Endothelial cell of umbilical vein (primary cell): ENCODE measurements around the gene STPG4. TPM values are rescaled to one million over a fixed set of nuclear protein-coding genes. Genes with fewer than 3 reads are reported as not detected.

Experiments
- BruUV-seq: library from RNA; stranded (reverse); fragments of 400-500 nt; replicated peaks from 2 replicates; lab custom pipeline; 2021; lab: Mats Ljungman, UMichigan
- CTCF ChIA-PET: fragments of 300-600, 350-600 bp; sonication (Branson Sonifier 250); formaldehyde crosslinking; loops from one replicate; lab custom pipeline; 2021; ENCODE audit warnings: antibody characterized with exemption, inconsistent platforms; lab: Charles Lee
- POLR2A ChIA-PET: fragments of 300-600, 350-600 bp; sonication (Branson Sonifier 250); formaldehyde crosslinking; loops from one replicate; lab custom pipeline; 2021; ENCODE audit warnings: antibody characterized with exemption, inconsistent platforms; lab: Charles Lee
- DNase-seq: peaks from one replicate; pipeline ENCODE4 v3.0.0-alpha.2; 2011; ENCODE audit warnings: low read depth, low spot score
- FAIRE-seq: peaks from 2 replicates; lab custom pipeline; 2011; peaks lifted over from hg19 to GRCh38; lab: Jason Lieb, UNC
- H2AFZ ChIP-seq: 2 replicates; pipeline ENCODE4 v1.6.0; 2012; ENCODE audit warnings: low read depth, low read length, control low read depth, inconsistent platforms
- H3K27ac ChIP-seq: 2 replicates; pipeline ENCODE4 v1.5.1; 2011; ENCODE audit warnings: low read depth, mild to moderate bottlenecking, control low read depth, low read length, moderate library complexity; ENCODE audit not compliant: insufficient read depth
- H3K27me3 ChIP-seq, 2 experiments: 2 replicates each; pipeline versions ENCODE4 v1.6.0 to v1.6.1; 2011; ENCODE audit warnings: low read length in 2 of 2, mixed read lengths in 1 of 2; ENCODE audit not compliant: control insufficient read depth in 2 of 2, insufficient read depth in 2 of 2
- H3K36me3 ChIP-seq, 2 experiments: 2 replicates in 1 of 2; 3 replicates in 1 of 2; pipeline ENCODE4 v1.5.1; 2011; ENCODE audit warnings: low read length in 2 of 2, mild to moderate bottlenecking in 1 of 2, moderate library complexity in 1 of 2; ENCODE audit not compliant: control insufficient read depth in 2 of 2, insufficient read depth in 2 of 2; ENCODE audit errors: extremely low read depth in 1 of 2
- H3K4me1 ChIP-seq: 3 replicates; pipeline ENCODE4 v1.5.1; 2011; ENCODE audit warnings: mild to moderate bottlenecking, low read length; ENCODE audit not compliant: control insufficient read depth, insufficient read depth; ENCODE audit errors: extremely low read depth
- H3K4me2 ChIP-seq: 2 replicates; pipeline ENCODE4 v1.6.1; 2011; ENCODE audit warnings: low read length, control low read depth, mixed read lengths; ENCODE audit not compliant: insufficient read depth
- H3K4me3 ChIP-seq, 3 experiments: fragments of 200-600 bp in 1 of 3; sonication (generic), shearing (Covaris generic) in 1 of 3; replicated peaks in 1 of 3; 2 replicates each; pipeline ENCODE4 v1.5.1; 2011 to 2016; ENCODE audit warnings: control low read depth in 3 of 3, low read length in 3 of 3, mild to moderate bottlenecking in 2 of 3, inconsistent platforms in 1 of 3, low read depth in 1 of 3, moderate library complexity in 1 of 3; ENCODE audit not compliant: insufficient read depth in 1 of 3
- H3K79me2 ChIP-seq: 2 replicates; pipeline ENCODE4 v1.6.0; 2012; ENCODE audit warnings: low read length, inconsistent platforms; ENCODE audit not compliant: control insufficient read depth, insufficient read depth
- H3K9ac ChIP-seq: replicated peaks from 2 replicates; pipeline ENCODE3; 2011; ENCODE audit warnings: low read length, control low read depth; ENCODE audit not compliant: insufficient read depth; ENCODE audit errors: extremely low read depth
- H3K9me1 ChIP-seq: replicated peaks from 3 replicates; pipeline ENCODE4 v1.6.0; 2011; ENCODE audit warnings: mild to moderate bottlenecking, low read length; ENCODE audit not compliant: control insufficient read depth, insufficient read depth; ENCODE audit errors: extremely low read depth
- H3K9me3 ChIP-seq: replicated peaks from 2 replicates; pipeline ENCODE4 v1.5.1; 2012; ENCODE audit warnings: low read length, inconsistent platforms; ENCODE audit not compliant: control insufficient read depth, insufficient read depth
- H4K20me1 ChIP-seq: replicated peaks from 2 replicates; pipeline ENCODE3; 2011; ENCODE audit warnings: mild to moderate bottlenecking, low read length; ENCODE audit not compliant: control insufficient read depth, insufficient read depth; ENCODE audit errors: extremely low read depth
- CTCF ChIP-seq, 2 donors: IDR thresholded peaks; 1 replicate in 1 of 2; 2 replicates in 1 of 2; pipeline ENCODE4 v1.5.1; 2011; ENCODE audit warnings: low read length in 2 of 2, mild to moderate bottlenecking in 2 of 2, moderate library complexity in 2 of 2, control low read depth in 1 of 2, inconsistent platforms in 1 of 2, low read depth in 1 of 2; ENCODE audit not compliant: insufficient read depth in 1 of 2; ENCODE audit errors: extremely low read depth in 1 of 2
- EZH2 ChIP-seq: IDR thresholded peaks from 2 replicates; pipeline ENCODE4 v1.6.1; 2012; ENCODE audit warnings: borderline replicate concordance, low read depth, mild to moderate bottlenecking, moderate library complexity, low read length, inconsistent platforms; ENCODE audit not compliant: severe bottlenecking
- FOS ChIP-seq: IDR thresholded peaks from 2 replicates; pipeline ENCODE4 v1.6.1; 2011; ENCODE audit warnings: mild to moderate bottlenecking, low read length, moderate library complexity, borderline replicate concordance; ENCODE audit not compliant: insufficient read depth
- GATA2 ChIP-seq: IDR thresholded peaks from 2 replicates; pipeline ENCODE4 v1.7.0; 2011; ENCODE audit warnings: low read depth, mild to moderate bottlenecking, moderate library complexity, mixed read lengths, low read length; ENCODE audit not compliant: insufficient read length, insufficient read depth
- JUN ChIP-seq: IDR thresholded peaks from 2 replicates; pipeline ENCODE4 v1.6.1; 2011; ENCODE audit warnings: borderline replicate concordance, low read depth; ENCODE audit not compliant: insufficient read length, insufficient read depth
- MAX ChIP-seq: IDR thresholded peaks from 2 replicates; pipeline ENCODE4 v1.6.1; 2011; ENCODE audit not compliant: insufficient read depth, insufficient read length
- MYC ChIP-seq: IDR thresholded peaks from one replicate; pipeline ENCODE4 v1.6.1; 2011; ENCODE audit warnings: mild to moderate bottlenecking, low read depth, low read length
- POLR2A ChIP-seq: IDR thresholded peaks from 2 replicates; pipeline ENCODE4 v1.6.1; 2012; ENCODE audit warnings: low read depth, mild to moderate bottlenecking, control low read depth, low read length
- POLR2AphosphoS5 ChIP-seq: IDR thresholded peaks from 2 replicates; pipeline ENCODE4 v1.6.1; 2012; ENCODE audit warnings: low read depth, mild to moderate bottlenecking, control low read depth, low read length, moderate library complexity; ENCODE audit not compliant: insufficient read depth
- dilution Hi-C: fragments of 300-500 bp; cut with MboI; formaldehyde crosslinking; loops from one replicate; pipeline ENCODE4 v1.15.0; 2019; ENCODE audit warnings: low sequenced_read_pairs; ENCODE audit not compliant: extremely low pct_ligation_motif_present
- intact Hi-C: fragments of 100-400 bp; cut with micrococcal nuclease; formaldehyde crosslinking; loops from one replicate; pipeline ENCODE4 v1.10.0; 2022
- polyA plus RNA-seq, 4 experiments: library from polyadenylated mRNA; depleted of rRNA in 3 of 4; stranded (reverse) in 3 of 4; unstranded in 1 of 4; fragments of >200 nt; gene quantifications; 2 replicates each; pipeline versions ENCODE4 v1.2.1 to v1.2.3, GENCODE V29; 2011 to 2012; ENCODE audit warnings: missing spikeins in 1 of 4
- total RNA-seq: library from RNA; stranded (reverse); gene quantifications from 2 replicates; pipeline ENCODE4 v1.2.3, GENCODE V29; 2021

The STPG4 gene
- total and polyA plus RNA-seq, 2 donors (not counting 3 experiments of a cell fraction or from before 2014, with no cell fraction given): 0.53 TPM; not detected in 1

GRCh38 chr2:47083005-47083404, 72.1 kb downstream of the STPG4 start:
- Histone ChIP-seq H3K4me3 (no peak overlapping the region), H3K9me3 (no peaks in the 10 kb centered on the region), H3K36me3 (no peaks in the 10 kb centered on the region), H3K9ac (no peak overlapping the region), H3K79me2 (no peaks in the 10 kb centered on the region), H3K27me3 (no peaks in the 10 kb centered on the region), H3K4me2 (no peak overlapping the region), H4K20me1 (no peaks in the 10 kb centered on the region), H2AFZ (no peak overlapping the region), H3K4me1 (peaks cover 34% of the 10 kb centered on the region), H3K27ac (no peak overlapping the region), H3K9me1 (no peaks in the 10 kb centered on the region)
- ChIA-PET POLR2A (no interaction called here), CTCF (no interaction called here)
- TF ChIP-seq EZH2: no peak
- intact Hi-C loops: no loop called here
- DNase-seq (no peak), FAIRE-seq (no peak)
- dilution Hi-C loops: no loop called here
- BruUV-seq: no TSS peak

- dilution Hi-C loops (no loop called here), intact Hi-C loops (no loop called here)
- no peak overlapping the region for H3K9ac ChIP-seq
- TF ChIP-seq POLR2AphosphoS5: no peak
- no peak for TF ChIP-seq CTCF (IDR thresholded peaks at IDR 0.05; ENCODE audit: extremely low read depth in 1 of 2, insufficient read depth in 1 of 2, low read depth in 1 of 2, low read length in 2 of 2)
- TF ChIP-seq FOS: no peak
- no peak for TF ChIP-seq EZH2
- no peak for TF ChIP-seq GATA2
- no peak for TF ChIP-seq POLR2A
- no peak for TF ChIP-seq MAX
- TF ChIP-seq MYC: no peak
- no peak for TF ChIP-seq JUN
- no peak overlapping the region for H3K4me3 ChIP-seq
- no peak overlapping the region for H3K27ac ChIP-seq
- no peaks in the 10 kb centered on the region for H3K9me3 ChIP-seq
- DNase-seq (no peak), FAIRE-seq (no peak)
- H3K9me1 ChIP-seq: no peaks in the 10 kb centered on the region
- H3K4me2 ChIP-seq: no peak overlapping the region
- no peaks in the 10 kb centered on the region for H3K79me2 ChIP-seq
- no peaks in the 10 kb centered on the region for H3K27me3 ChIP-seq
- ChIA-PET CTCF (no interaction called here), POLR2A (no interaction called here)
- no peak overlapping the region for H2AFZ ChIP-seq
- no TSS peak for BruUV-seq
- H3K36me3 ChIP-seq: no peaks in the 10 kb centered on the region
- H4K20me1 ChIP-seq: no peaks in the 10 kb centered on the region
- peaks cover 38% of the 10 kb centered on the region for H3K4me1 ChIP-seq
These were observed 74.2 kb downstream of the STPG4 start for GRCh38 chr2:47080888-47081301.
